Astrocyte of the spinal cord (primary cell): ENCODE data around the gene SLC23A1.
"Not testable (repeated sequence)": the region's sequence is repeated elsewhere in the genome, so short reads cannot be mapped to it uniquely, and the experiment has no call there.

Source experiments
- DNase-seq: peaks from one replicate; pipeline ENCODE4 v3.0.0; 2011; ENCODE audit warnings: low read depth, low spot score
- H3K4me3 ChIP-seq: 2 replicates; pipeline ENCODE4 v1.5.1; 2011; ENCODE audit warnings: low read depth, mild to moderate bottlenecking, low read length, moderate library complexity
- CTCF ChIP-seq: IDR thresholded peaks from 2 replicates; pipeline ENCODE4 v1.5.1; 2012; ENCODE audit warnings: low read depth, mild to moderate bottlenecking, low read length, inconsistent platforms
- in situ Hi-C: cut with HindIII; loops from 2 replicates; pipeline ENCODE4 v1.10.0; 2017; ENCODE audit warnings: low sequenced_read_pairs

Gene SLC23A1

GRCh38 chr5:139391570-139392323 lies 8.7 kb upstream of the SLC23A1 start:
- no peak for TF ChIP-seq CTCF
- DNase-seq = no peak
- no peak overlapping the region for H3K4me3 ChIP-seq
- in situ Hi-C loops = no loop called here

- no peak for TF ChIP-seq CTCF
- in situ Hi-C loops = no loop called here
- no peak for DNase-seq
- H3K4me3 ChIP-seq = no peak overlapping the region
Observed at GRCh38 chr5:139390639-139391569, 7.8 kb upstream of the SLC23A1 start.

GRCh38 chr5:139389701-139390638 lies 6.9 kb upstream of the SLC23A1 start, which contains the start of gene MZB1:
Gene MZB1 (minus strand): TSS chr5:139389913. CDS start chr5:139389856, 57 bp downstream.
- H3K4me3 ChIP-seq = no peak within 1 kb of the TSS
- no peak for TF ChIP-seq CTCF
- DNase-seq = no peak
- in situ Hi-C loops = no loop called here

- DNase-seq = no peak
- no peak for TF ChIP-seq CTCF
- in situ Hi-C loops = no loop called here
- H3K4me3 ChIP-seq = no peak overlapping the region
Observed at GRCh38 chr5:139388198-139388821, 5.2 kb upstream of the SLC23A1 start.

GRCh38 chr5:139387611-139388197 lies 4.6 kb upstream of the SLC23A1 start:
- no peak for TF ChIP-seq CTCF
- H3K4me3 ChIP-seq = no peak overlapping the region
- in situ Hi-C loops = no loop called here
- no peak for DNase-seq

GRCh38 chr5:139386956-139387355 lies 3.9 kb upstream of the SLC23A1 start:
- H3K4me3 ChIP-seq, in situ Hi-C loops, DNase-seq: not testable (repeated sequence)
